Fibroblast of the aortic adventitia (primary cell): ENCODE measurements around the gene NDFIP1. TPM values are rescaled to one million over a fixed set of nuclear protein-coding genes. Genes with fewer than 3 reads are reported as not detected.
A peak's percentile ranks its signal among the peaks of the same experiment; 100 is the strongest.

Source experiments
- DNase-seq: peaks from one replicate; pipeline ENCODE4 v3.0.0-alpha.2; 2010; ENCODE audit warnings: low read depth
- H3K4me3 ChIP-seq: 2 replicates; pipeline ENCODE4 v1.5.1; 2011; ENCODE audit warnings: low read depth, mild to moderate bottlenecking, control low read depth, low read length, moderate library complexity
- total RNA-seq: library from RNA; depleted of rRNA; stranded (reverse); fragments of >200 nt; gene quantifications from 2 replicates; pipeline ENCODE4 v1.2.3, GENCODE V29; 2012; ENCODE audit warnings: low replicate concordance
- TF ChIP-seq, protein P1 (sequence below): IDR thresholded peaks from 2 replicates; pipeline ENCODE4 v1.5.1; 2011; ENCODE audit warnings: mild to moderate bottlenecking, low read length, control low read depth, inconsistent platforms; ENCODE audit not compliant: insufficient read depth

Gene NDFIP1
- total RNA-seq, 1 donor, result 71.4 TPM

DNA sequence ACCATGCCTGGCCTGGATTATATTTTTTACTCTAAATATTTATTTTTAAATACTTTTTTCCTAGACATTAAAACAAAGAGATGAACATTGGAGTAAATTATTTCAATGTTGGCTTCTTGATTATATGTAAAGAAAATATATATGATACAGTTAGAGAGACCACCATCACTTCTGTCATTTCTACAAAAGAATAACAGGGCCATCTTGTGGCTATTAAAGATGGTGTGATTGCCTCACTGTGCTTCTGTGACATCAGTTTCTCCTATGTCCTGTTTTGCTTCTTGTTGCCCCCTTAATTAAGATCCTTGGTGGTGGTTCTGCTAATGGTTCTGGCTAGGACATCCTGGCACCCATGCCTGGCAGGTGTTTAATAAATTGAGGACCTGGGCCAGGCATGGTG lies 32.9 kb downstream of the NDFIP1 start:
- DNase-seq, result no peak
- H3K4me3 ChIP-seq, result no peak overlapping the region
- TF ChIP-seq, protein P1, sequence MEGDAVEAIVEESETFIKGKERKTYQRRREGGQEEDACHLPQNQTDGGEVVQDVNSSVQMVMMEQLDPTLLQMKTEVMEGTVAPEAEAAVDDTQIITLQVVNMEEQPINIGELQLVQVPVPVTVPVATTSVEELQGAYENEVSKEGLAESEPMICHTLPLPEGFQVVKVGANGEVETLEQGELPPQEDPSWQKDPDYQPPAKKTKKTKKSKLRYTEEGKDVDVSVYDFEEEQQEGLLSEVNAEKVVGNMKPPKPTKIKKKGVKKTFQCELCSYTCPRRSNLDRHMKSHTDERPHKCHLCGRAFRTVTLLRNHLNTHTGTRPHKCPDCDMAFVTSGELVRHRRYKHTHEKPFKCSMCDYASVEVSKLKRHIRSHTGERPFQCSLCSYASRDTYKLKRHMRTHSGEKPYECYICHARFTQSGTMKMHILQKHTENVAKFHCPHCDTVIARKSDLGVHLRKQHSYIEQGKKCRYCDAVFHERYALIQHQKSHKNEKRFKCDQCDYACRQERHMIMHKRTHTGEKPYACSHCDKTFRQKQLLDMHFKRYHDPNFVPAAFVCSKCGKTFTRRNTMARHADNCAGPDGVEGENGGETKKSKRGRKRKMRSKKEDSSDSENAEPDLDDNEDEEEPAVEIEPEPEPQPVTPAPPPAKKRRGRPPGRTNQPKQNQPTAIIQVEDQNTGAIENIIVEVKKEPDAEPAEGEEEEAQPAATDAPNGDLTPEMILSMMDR, result no peak

DNA sequence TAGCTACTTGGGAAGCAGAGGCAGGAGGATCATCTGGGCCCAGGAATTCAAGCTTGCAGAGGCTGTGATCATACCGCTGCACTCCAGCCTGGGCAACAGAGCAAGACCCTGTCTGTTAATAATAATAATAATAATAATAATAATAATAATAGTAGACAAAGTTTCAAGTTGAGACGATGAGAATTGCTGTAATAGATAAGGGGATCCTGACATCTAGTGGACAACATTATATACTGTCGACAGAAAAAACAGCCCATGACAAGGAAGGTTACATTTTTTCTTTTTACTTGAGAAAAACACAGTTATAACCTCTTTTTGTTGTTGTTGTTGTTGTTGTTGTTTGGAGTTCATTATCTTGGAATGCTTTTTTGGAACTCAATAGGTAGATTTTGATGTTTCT lies 35.3 kb downstream of the NDFIP1 start:
- TF ChIP-seq, protein P1, result peak; percentile 41
- DNase-seq, result peak; percentile 72
- no peak overlapping the region for H3K4me3 ChIP-seq

GRCh38 chr5:142145106-142145900 lies 36.7 kb downstream of the NDFIP1 start:
- no peak overlapping the region for H3K4me3 ChIP-seq
- TF ChIP-seq, protein P1, result peak; percentile 80
- peak; percentile 81 for DNase-seq

GRCh38 chr5:142149363-142149762 lies 40.8 kb downstream of the NDFIP1 start:
- DNase-seq, result no peak
- H3K4me3 ChIP-seq, result no peak overlapping the region
- TF ChIP-seq, protein P1, result no peak

DNA sequence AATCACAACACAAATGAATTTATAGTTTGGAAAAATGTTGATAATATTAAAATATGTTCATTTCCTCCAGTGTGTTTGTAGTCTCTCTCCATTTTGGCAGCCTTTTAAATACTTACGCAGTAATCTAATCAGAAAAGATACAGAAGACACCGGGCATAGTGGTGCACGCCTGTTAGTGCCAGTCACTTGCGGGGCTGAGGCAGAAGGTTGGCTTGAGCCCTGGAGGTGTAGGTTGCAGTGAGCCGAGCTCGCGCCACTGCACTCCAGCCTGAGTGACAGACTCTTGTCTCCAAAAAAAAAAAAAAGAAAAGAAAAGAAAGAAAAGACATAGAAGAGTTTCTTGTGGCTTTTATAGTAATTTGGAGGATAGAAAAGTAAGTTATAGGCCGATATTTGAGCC lies 41.9 kb downstream of the NDFIP1 start:
- no peak overlapping the region for H3K4me3 ChIP-seq
- TF ChIP-seq, protein P1, result no peak
- no peak for DNase-seq

DNA sequence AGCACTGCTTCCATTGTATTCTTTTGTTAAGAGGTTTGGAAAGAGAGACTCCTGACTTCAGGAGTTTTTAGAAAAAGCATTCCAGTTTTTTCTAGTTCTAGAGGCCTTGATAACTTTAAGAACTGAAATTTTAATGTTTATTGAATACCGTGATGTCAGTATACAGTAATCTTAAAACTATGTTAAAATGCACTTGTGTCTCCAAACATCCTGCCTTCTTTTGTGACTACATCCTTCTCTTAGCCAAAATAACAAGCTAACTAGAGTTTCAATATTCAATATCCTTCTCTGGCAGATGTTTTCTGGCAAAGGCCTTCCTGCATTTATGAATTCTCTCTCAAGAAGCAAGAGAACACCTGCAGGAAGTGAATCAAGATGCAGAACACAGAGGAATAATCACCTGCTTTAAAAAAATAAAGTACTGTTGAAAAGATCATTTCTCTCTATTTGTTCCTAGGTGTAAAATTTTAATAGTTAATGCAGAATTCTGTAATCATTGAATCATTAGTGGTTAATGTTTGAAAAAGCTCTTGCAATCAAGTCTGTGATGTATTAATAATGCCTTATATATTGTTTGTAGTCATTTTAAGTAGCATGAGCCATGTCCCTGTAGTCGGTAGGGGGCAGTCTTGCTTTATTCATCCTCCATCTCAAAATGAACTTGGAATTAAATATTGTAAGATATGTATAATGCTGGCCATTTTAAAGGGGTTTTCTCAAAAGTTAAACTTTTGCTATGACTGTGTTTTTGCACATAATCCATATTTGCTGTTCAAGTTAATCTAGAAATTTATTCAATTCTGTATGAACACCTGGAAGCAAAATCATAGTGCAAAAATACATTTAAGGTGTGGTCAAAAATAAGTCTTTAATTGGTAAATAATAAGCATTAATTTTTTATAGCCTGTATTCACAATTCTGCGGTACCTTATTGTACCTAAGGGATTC lies 43.1 kb downstream of the NDFIP1 start:
- H3K4me3 ChIP-seq, result no peak overlapping the region
- peak; percentile 91 for DNase-seq
- TF ChIP-seq, protein P1, result peak; percentile 78
